M059J (cell line): ENCODE data around the gene CACNA1B. TPM values are rescaled to one million over a fixed set of nuclear protein-coding genes. Genes with fewer than 3 reads are reported as not detected.
A peak's percentile ranks its signal among the peaks of the same experiment; 100 is the strongest.
"Not testable (repeated sequence)": the region's sequence is repeated elsewhere in the genome, so short reads cannot be mapped to it uniquely, and the experiment has no call there.

ENCODE experiments used
- DNase-seq: peaks from one replicate; pipeline ENCODE4 v3.0.0-alpha.2; 2012; ENCODE audit warnings: low read depth
- total RNA-seq: library from RNA; depleted of rRNA; stranded (reverse); fragments of >200 nt; shearing (Covaris generic); gene quantifications from 2 replicates; pipeline ENCODE4 v1.2.3, GENCODE V29; 2014; rRNA removed

Gene CACNA1B
- total RNA-seq, result not detected in 2 replicates

DNA sequence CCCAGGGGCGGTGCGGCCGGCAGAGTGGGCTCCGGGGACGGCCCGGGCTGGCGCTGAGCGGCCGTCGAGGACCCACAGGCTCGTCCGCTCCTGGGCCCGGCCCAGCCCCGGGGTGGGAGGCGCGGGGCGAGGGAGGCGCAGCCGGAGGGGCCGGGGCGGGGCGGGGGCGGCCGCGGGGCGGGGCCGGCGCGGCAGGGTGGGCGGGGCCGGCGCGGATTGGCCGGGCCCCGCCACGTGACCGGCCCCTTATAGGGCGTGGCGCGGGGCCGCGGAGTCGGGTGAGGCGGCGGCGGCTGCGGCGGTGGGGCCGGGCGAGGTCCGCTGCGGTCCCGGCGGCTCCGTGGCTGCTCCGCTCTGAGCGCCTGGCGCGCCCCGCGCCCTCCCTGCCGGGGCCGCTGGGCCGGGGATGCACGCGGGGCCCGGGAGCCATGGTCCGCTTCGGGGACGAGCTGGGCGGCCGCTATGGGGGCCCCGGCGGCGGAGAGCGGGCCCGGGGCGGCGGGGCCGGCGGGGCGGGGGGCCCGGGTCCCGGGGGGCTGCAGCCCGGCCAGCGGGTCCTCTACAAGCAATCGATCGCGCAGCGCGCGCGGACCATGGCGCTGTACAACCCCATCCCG, at the start of gene CACNA1B:
TSS of gene CACNA1B (plus strand) at position 277 of the 617 bp plus-strand sequence. CDS start at position 429, 152 bp downstream.
- not testable (repeated sequence) for DNase-seq

GRCh38 chr9:137827908-137828526, 49.6 kb upstream of the CACNA1B start:
- DNase-seq, result no peak

GRCh38 chr9:137828527-137829259, 48.9 kb upstream of the CACNA1B start:
- DNase-seq, result peak; percentile 27

- no peak for DNase-seq
These were observed 48.2 kb upstream of the CACNA1B start for GRCh38 chr9:137829260-137829996.

GRCh38 chr9:137832191-137832700, 45.3 kb upstream of the CACNA1B start:
- DNase-seq, result no peak

- no peak for DNase-seq
These were observed 44.6 kb upstream of the CACNA1B start for GRCh38 chr9:137832830-137833590.

DNA sequence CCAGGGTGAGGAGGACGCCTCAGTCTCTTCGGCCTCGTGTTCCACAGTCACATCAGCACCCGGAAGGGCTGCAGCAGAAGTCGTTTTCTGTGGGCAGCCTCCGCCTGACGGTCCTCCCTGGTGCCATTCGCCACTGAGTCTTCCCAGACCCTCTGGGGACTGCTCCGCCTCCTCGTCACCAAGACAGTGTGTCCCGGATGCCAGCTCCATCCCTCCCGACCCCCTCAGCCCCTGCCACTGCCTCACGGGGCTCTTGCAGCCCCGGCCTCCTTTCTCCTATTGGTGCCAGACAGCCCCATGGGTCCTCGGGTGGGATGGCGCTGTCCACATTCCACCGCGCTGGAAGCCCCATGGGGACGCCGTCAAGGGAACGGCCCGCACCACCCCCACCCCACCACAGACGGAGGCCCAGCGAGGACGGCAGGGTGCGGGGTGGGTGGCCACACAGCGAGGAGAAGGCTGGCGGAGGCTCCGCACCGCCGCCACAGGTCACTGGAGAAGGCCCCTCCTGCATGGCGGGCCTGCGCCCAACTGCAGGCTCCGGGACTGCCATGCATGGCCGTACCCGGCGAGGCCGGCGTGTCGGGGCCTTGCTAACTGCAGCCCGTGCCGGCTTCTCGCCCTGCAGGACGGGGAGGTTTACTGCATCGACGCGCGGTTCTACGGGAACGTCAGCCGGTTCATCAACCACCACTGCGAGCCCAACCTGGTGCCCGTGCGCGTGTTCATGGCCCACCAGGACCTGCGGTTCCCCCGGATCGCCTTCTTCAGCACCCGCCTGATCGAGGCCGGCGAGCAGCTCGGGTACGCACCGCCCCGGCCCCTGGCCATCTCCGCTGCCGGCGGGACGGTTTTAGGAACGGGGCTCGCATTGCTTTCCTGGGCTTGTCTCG, 43.6 kb upstream of the CACNA1B start:
- DNase-seq, result no peak

DNA sequence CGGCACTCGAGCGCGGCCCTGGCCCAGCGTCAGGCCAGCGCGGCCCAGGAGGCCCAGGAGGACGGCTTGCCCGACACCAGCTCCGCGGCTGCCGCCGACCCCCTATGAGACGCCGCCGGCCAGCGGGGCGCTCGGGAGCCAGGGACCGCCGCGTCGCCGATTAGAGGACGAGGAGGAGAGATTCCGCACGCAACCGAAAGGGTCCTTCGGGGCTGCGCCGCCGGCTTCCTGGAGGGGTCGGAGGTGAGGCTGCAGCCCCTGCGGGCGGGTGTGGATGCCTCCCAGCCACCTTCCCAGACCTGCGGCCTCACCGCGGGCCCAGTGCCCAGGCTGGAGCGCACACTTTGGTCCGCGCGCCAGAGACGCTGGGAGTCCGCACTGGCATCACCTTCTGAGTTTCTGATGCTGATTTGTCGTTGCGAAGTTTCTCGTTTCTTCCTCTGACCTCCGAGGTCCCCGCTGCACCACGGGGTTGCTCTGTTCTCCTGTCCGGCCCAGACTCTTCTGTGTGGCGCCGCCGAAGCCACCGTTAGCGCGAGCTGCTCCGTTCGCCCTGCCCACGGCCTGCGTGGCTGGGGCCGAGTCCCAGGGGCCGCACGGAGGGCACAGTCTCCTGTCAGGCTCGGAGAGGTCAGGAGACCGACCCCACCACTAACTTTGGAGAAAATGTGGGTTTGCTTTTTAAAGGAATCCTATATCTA, 42.6 kb upstream of the CACNA1B start:
- DNase-seq, result no peak

GRCh38 chr9:137836151-137836830, 41.3 kb upstream of the CACNA1B start:
- DNase-seq, result no peak

- no peak for DNase-seq
These were observed 40.7 kb upstream of the CACNA1B start for GRCh38 chr9:137836831-137837241.

DNA sequence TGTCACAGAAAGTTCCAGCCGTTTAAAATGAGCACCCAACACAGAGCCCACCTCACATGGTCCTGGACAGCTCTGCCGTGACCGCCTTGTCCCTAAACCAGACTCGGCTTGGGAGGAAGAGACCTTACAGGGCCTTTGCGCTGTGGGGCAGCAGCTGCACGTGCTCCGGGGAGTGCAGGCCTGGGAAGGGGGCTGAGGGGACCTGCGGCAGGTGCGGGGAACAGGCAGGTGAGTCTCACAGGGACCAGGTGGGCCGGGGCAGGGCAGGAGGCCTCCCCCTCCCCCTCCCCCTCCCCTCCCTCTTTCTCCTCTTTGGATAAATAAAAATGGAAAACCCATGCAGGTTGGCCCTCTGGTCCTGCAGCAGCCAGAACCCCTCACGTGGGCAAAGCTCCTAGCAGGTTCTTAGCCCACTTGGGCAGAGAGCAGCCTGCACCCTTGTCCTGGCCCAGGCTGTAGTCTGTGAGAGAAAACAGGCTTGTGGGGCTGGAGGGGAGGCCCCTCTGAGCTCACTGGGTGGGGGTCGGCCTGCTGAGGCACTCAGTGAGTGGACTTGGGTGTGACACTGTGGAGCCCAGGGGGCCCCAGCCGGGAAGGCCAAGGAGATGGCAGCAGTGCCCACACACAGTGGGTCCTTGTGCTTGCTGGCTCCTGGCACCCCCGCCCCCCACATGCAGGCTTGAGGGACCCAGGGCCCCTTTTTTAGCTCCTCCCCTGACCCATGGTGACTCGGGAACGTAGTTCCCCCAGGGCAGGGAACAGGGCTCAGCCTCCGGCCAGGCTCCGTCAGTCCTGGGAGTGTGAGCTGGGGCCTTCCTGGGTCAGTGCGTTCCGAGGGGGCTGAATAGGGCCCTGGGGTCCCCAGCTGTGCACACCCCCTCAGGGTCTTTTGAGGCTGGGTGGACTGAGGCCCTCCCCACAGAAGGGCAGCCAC, 40.0 kb upstream of the CACNA1B start:
- no peak for DNase-seq

- DNase-seq, result no peak
These were observed 39.0 kb upstream of the CACNA1B start for GRCh38 chr9:137838576-137838975.

DNA sequence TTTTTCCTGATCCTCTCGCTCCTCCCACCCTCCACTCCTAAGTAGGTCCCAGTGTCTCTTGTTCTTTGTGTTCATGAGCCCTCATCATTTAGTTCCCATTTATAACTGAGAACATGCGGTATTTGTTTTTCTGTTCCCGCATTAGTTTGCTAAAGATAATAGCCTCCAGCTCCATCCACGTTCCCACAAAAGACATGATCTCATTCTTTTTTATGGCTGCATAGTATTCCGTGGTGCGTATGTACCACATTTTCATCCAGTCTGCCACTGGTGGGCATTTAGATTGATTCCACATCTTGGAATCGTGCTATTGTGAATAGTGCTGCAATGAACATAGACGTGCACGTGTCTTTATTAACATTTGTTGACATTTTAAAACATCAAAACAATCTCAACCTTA, 34.2 kb upstream of the CACNA1B start:
- DNase-seq, result no peak

DNA sequence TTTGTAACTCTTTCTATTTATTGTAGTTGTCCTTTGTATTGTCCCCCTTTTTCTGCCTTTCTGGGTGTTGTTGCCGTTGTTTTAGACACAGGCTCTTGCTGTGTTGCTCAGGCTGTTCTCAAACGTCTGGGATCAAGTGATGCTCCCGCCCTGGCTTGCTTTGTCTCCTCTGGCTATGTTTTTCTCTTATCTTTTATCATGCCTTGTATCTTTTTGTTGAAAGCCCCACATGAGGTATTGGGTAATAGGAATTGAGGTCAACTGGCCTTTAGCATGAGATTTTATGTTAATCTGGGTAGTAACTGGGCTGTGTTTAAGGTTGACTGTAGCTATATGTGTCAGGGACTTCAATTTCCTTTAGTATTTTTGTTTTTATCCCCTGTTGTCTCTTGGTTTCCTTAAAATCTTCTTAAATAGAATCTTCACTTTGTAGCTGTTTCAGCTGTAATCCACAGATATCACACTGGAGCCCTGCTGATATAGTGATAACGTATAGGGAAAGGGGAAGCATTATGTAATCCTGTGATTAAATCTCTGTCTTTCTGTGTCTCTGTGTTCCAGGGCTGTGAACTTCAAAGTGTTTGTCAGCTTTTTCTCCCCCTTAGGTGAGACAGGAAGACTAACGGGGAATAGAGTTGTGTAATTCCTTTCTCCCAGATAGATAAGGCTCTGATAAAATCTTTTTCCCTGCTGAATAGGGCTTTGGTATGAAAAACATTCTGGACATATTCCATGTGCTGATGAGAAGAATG, 25.9 kb upstream of the CACNA1B start:
- no peak for DNase-seq

DNA sequence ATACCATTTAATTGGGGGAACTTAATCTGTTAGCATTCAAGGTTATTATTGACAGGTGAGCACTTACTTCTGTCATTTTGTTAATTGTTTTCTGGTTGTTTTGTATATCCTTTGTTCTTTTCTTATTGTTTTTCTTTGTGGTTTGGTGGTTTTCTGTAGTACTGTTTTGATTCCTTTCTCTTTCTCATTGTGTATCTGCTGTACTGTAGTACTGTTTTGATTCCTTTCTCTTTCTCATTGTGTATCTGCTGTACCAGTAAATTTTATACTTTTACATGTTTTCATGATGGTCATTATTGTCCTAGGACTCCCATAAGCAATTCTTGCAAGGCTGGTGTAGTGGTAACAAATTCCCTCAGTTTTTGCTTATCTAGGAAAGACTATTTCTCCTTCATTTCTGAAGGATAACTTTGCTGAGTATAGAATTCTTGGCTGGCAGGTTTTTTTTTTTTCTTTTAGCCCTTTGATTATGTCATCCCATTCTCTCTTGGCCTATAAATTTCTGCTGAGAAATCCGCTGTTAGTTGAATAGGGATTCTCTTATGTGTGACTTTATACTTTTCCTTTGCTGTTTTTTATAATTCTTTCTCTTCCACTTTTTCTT, 24.1 kb upstream of the CACNA1B start:
- no peak for DNase-seq

DNA sequence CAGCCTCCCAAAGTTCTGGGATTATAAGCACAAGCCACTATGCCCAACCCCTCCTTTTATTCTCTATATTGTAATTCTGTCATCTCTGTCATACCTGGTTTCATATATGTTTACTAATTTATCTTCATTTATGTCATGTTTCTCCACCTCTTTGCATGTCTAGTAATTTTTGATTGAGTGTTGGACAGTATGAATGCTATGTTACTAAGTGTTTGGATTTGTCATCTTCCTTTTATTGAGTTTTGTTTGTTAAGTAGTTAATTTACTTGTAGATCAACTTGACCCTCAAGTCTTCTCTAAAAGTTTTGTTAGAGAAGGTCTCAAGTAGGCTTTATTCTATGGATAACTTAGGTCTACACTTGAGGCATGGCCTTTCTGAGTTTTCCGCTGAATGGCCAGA, 17.2 kb upstream of the CACNA1B start:
- no peak for DNase-seq
